GM19099 (cell line): ENCODE measurements around the gene CCAR1.

Experiments
- POLR2A ChIP-seq: IDR thresholded peaks from 3 replicates; pipeline ENCODE4 v1.6.1; 2011; ENCODE audit warnings: low read depth; ENCODE audit not compliant: insufficient read length; ENCODE audit errors: extremely low read depth

Gene CCAR1

DNA sequence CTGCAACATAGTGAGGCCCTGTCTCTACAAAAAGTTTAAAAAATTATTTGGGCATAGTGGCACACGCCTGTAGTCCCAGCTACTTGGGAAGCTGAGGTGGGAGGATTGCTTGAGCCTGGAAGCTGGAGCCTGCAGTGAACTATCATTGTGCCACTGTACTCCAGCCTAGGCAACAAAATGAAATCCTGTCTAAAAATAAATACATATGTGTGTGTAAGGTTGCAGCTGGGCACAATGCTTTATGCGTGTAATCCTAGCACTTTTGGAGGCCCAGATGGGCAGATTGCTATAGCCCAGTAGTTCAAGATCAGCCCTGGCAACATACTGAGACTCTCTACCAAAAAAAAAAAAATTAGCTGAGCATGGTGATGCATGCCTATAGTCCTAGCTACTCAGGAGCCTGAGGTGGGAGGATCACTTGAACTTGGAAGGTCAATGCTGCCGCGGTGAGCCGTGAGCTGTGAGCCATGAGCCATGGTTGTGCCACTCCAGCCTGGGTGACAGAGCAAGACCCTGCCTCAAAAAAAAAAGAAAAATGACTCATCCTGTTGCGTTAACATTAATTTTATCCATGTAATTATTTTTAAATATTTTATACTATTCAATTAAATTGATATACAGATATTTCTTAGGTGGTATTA is 38.3 kb downstream of the CCAR1 start:
- no peak for TF ChIP-seq POLR2A

DNA sequence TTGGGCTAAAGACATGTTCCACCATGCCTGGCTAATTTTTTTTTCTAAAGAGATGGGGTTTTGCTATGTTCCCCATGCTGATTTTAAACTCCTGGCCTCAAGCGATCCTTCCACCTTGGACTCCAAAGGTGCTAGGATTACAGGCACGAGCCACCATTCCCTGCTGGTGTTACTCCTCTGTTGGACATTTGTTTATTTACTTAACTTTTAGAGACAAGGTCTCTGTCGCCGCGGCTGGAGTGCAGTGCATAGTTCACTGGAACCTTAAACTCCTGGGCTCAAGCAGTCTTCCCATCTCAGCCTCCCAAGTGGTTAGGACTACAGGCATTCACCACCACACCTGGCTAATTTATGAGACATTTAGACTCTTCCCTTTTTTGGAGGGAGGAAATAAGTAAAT is 38.9 kb downstream of the CCAR1 start:
- TF ChIP-seq POLR2A = no peak

DNA sequence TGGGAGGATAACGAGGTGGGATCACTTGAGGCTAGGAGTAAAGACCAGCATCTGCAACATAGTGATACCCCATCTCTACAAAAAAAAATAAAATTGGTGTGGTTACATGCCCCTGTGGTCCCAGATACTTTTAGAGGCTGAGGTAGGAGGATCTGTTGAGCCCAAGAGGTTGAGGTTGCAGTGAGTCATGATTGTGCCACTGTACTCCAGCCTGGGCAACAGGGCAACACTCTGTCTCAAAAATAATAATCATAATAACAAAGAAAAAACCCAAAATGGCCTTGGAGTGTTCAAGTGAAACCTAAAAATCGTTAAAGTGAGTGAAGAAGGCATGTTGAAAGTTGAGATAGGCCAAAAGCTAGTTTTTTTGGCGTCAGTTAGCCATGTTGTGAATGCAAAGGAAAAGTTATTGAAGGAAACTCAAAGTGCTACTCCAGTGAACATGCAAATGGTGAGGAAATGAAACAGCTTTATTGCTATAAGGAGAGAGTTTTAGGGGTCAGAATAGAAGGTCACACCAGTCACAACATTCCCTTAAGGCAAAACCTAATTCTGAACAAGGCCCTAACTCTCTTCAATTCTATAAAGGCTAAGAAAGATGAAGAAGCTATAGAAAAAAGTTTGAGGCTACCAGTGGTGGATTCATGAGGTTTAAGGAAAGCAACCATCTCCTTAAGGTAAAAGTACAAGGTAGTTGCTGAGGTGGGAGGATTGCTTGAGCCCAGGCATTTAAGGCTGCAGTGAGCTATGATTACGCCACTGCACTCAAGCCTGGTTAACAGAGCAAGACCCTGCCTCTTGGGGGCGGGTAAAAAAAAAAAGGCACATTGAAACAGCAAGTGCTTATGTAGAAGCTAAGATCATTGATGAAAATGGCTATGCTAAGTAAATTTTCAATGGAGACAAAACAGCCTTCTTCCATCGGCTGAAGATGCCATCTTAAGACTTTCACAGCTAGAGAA is 60.9 kb downstream of the CCAR1 start:
- TF ChIP-seq POLR2A = no peak

DNA sequence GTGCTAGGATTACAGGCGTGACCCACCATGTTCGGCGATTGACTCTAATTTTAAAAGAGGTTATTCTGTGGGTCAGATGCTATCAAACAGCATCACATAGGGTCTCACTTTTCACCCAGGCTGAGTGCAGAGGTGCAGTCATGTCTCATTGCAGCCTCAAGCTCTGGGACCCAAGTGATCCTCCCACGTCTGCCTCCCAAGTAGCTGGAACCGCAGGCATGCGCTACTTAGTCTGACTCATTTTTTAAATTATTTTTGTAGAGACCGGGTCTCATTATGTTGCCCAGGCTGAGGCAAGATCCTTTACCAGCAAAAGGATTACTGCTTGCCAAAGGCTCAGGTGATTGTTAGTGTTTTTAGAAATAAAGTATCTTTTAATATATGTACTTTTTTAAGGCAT is 63.4 kb downstream of the CCAR1 start:
- TF ChIP-seq POLR2A = no peak

DNA sequence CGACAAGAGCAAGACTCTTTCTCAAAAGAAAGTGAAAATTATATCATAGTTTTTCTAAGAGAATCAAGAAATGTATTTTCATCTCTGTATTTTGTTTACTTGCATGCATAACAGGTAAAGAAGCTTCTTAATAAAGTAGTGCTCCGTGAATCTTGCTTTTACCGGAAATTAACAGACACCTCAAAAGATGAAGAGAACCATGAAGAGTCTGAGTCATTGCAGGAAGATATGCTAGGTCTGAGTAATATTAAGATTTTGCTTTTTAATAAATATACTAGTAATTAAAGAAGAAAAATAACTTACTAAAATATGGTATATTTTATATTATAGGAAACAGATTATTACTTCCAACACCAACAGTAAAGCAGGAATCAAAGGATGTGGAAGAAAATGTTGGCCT is 66.8 kb downstream of the CCAR1 start:
- TF ChIP-seq POLR2A = no peak

DNA sequence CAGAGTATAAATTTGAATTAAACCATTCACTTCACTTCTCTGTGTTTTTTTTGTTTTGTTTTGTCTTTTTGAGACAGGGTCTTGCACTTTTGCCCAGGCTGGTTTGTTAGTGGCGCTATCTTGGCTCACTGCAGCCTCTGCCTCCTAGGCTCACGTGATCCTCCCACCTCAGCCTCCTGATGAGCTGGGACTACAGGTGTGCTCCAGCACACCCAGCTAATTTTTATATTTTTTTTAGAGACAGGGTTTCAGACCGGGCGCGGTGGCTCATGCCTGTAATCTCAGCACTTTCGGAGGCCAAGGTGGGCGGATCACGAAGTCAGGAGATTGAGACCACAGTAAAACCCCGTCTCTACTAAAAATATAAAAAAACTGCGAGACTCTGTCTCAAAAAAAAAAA is 69.4 kb downstream of the CCAR1 start:
- no peak for TF ChIP-seq POLR2A

DNA sequence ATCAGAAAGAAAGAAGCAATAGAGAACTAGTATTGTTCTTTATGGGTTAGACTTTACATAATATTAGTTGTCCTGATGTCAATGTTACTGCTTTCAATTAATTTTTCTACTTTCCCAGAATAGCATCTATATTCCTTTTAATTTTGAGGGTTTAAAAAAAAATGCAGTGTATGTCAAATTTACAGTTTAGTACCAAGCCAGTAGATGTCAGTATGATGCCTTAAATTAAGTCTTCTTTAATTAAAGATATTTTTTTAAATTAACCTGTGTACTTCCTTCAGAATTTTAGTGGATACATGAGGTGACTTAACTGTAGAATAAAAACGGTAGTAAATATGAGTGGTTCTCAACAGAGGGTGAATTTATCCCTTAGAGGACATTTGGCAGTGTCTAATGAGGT is 71.1 kb downstream of the CCAR1 start:
- no peak for TF ChIP-seq POLR2A

DNA sequence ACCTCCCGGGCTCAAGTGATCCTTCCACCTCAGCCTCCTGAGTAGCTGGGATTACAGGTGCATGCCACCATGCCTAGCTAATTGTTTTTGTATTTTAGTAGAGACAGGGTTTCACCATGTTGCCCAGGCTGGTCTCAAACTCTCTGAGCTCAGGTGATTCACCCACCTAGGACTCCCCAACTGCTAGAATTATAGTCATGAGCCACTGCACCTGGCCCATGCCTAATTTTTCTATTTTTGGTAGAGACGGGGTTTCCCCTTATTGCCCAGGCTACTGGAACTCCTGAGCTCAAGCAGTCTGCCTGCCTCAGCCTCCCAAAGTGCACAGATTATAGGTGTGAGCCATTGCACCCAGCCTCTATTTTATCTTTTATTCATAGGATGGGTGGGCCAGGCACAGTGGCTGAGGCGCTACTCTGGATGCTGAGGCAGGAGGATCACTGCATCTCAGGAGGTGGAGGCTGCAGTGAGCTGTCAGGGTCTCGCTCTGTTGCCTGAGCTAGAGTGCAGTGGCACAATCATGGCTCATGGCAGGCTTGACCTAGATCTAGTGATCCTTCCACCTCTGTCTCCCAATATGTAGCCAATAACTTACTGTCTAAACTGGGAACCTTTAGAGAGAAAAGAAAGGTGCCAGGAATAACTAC is 75.0 kb downstream of the CCAR1 start:
- TF ChIP-seq POLR2A = no peak

DNA sequence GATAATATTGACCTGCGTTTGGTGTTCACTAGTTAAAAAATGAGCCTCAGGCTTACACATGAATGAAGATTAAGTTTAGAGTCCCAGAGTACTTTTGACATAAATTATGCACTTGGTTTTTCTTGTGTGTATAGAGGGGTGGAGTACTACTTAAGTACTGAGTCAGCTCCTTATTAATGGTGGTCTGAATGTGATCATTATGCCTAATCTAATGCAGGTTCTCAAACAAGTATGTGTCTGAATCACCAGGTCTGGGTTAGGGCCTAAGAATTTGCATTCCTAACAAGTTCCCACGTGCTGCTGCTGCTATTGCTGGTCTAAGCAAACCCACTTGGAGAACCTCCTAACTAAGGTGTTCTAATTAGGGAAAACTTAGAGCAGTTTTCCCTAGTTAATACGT is 75.6 kb downstream of the CCAR1 start:
- TF ChIP-seq POLR2A = no peak

DNA sequence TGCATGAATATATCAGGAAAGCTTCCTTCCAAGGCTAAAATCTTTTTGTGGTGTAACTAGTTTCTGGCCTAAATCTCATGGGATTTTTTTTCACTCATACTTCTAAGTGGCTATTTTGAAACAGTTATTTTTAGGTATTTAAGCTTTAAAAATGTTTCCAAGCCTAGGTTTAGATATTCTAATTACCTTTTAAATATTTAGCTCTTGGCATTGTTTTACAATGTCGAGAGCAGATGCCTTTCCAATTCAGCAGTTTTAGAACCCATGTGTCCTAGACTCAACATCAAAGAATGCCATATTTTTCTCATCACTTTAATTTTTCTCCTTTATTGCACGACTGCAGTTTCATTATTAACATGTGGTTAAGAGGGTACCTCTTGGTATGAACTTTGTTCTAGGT is 79.2 kb downstream of the CCAR1 start:
- no peak for TF ChIP-seq POLR2A

DNA sequence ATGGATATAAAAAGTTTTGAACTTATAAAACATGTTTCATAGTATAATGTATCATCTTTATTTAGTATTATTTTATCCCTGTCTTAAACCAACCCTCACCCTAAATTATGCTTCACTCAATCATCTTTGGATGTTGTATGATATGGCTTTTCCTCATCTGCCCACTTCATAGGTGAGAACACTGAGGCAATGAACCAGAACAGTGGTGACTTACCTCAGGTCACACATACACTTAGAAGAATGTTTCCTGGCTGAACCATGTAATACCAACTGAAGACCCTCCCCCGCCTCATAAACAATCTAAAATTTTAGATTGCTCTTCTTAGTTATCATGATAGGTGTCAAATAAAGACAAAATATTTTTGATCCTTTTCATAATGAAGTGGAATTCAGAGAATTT is 83.7 kb downstream of the CCAR1 start:
- no peak for TF ChIP-seq POLR2A

DNA sequence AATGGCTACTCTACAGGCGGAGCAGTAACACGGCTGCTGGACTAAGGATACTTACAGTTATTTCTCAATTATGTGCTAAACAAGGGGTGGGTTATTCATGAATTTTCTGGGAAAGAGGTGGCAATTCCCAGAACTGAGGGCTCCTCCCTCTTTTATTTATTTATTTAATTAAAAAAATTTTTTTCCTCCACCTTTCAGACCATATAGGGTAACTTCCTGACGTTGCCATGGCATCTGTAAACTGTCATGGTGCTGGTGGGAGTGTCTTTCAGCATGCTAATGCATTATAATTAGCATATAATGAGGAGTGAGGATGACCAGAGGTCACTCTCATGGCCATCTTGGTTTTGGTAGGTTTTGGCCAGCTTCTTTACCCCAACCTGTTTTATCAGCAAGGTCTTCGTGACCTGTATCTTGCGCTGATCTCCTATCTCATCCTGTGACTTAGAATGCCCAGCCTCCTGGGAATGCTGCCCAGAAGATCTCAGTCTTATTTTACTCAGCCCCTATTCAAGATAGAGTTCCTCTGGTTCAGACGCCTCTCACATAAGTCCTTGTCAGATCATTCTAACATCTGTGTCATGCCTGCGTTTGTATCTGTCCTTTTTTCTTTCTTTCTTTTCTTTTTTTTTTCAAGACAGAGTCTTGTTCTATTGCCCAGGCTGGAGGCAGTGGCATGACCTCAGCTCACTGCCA is 90.4 kb downstream of the CCAR1 start:
- no peak for TF ChIP-seq POLR2A

DNA sequence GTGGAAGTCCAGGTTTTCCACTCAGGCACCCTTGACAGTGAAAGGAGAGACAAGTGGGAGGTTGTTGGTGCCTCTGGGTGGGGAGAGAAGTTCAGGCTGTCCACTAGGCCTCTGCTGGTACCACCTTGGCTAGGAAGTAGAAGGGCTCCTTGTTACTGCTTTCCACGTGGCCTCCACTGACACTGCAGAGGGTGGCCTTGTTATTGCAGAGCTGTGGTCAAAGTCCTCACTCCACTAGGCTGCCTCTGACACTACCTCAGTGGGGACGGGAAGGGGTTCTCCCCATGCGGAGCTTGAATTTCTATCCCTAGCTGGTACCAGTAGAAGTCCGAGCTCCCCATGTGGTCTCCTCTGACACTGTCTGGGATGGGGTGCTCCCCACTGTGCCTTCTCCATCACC is 91.4 kb downstream of the CCAR1 start:
- no peak for TF ChIP-seq POLR2A

DNA sequence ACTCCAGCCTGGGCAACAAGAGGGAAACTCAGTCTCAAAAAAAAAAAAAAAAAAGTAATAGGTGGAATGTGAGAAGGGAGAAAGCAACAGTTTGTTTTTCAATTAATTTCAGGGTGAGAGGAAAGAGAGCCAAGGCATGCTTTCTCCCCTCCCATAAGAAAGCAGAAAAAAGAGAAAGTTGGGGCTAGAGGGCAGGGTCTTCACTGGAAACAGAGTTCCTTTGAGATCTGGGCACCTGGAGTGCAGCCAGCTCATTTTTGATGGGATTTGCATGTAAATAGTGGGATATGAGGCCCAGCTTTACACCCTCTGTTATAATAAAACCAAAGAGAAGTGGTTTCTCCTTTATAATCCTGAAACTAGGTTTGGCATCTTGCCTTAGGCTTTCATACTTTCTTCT is 92.5 kb downstream of the CCAR1 start:
- TF ChIP-seq POLR2A = no peak

DNA sequence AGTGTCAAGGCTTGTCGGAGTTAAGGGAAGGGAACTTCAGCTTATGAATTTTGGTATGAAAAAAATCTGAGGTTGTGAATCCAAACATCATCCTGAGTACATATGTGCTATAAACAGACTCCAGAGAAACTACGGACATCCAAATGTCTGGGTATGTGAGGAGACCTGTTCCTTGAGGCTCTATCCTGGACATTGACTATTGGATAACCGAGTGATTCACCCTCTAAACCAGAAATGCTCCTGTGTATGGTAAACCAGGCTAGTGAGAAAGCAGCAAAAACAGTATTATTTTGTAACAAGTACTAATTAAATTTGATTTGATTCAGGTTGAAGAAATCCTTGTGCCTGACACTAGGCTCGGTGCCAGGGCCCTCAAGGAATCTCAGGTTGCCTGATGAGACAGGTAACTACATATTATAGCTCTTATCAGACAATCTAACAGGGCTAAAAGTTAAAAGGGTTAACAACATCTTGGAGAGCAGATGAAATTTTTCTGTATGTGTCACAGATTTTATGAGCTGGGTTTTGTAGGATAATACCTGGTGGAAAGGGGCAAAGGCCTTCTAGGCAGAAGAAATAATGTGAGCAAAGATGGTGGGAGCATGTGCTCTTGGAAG is 95.9 kb downstream of the CCAR1 start:
- TF ChIP-seq POLR2A = no peak
